Thyroid gland (tissue), 4 donors: ENCODE measurements around the gene GALK2. TPM values are rescaled to one million over a fixed set of nuclear protein-coding genes. Genes with fewer than 3 reads are reported as not detected.

Experiments
- DNase-seq, 2 donors: peaks; one replicate each; pipeline ENCODE4 v3.0.0-alpha.2; 2019
- H3K27ac ChIP-seq, 3 donors: fragments of 200-600 bp; sonication (generic); 1 replicate in 2 of 3; 2 replicates in 1 of 3; pipeline ENCODE4 v1.5.1; 2016 to 2019; ENCODE audit warnings: mild to moderate bottlenecking in 1 of 3, moderate library complexity in 1 of 3
- H3K27me3 ChIP-seq: fragments of 200-600 bp; sonication (generic); one replicate; pipeline ENCODE4 v1.5.1; 2019
- H3K36me3 ChIP-seq, 2 donors: fragments of 200-600 bp; sonication (generic); one replicate each; pipeline ENCODE4 v1.5.1; 2016 to 2019
- H3K4me1 ChIP-seq, 2 donors: fragments of 200-600 bp; sonication (generic); one replicate each; pipeline ENCODE4 v1.5.1; 2017 to 2019
- H3K4me3 ChIP-seq, 3 donors: fragments of 200-600 bp; sonication (generic); replicated peaks in 1 of 3; 1 replicate in 2 of 3; 2 replicates in 1 of 3; pipeline ENCODE4 v1.5.1; 2016; ENCODE audit warnings: mild to moderate bottlenecking in 1 of 3
- H3K9me3 ChIP-seq: fragments of 200-600 bp; sonication (generic); one replicate; pipeline ENCODE4 v1.5.1; 2017
- CTCF ChIP-seq, 6 experiments: fragments of 200-600 bp in 3 of 6; fragments of 450-650 bp in 3 of 6; sonication (generic) in 3 of 6; IDR thresholded peaks; one replicate each; pipeline ENCODE4 v1.5.1; 2016 to 2019; ENCODE audit warnings: antibody characterized with exemption in 6 of 6, mild to moderate bottlenecking in 2 of 6, inconsistent platforms in 1 of 6, moderate library complexity in 1 of 6
- POLR2A ChIP-seq, 2 donors: fragments of 450-650 bp; IDR thresholded peaks; one replicate each; pipeline ENCODE4 v1.6.1; 2017; ENCODE audit warnings: antibody characterized with exemption in 2 of 2, mild to moderate bottlenecking in 2 of 2, moderate library complexity in 1 of 2
- WGBS, 2 donors: methylation state at CpG; one replicate each; pipeline ENCODE4 v1.1.5; 2017; 5-methylcytosine and 5-hydroxymethylcytosine counted together
- intact Hi-C: fragments of 100-400 bp; cut with DNase I; formaldehyde crosslinking; loops from one replicate; pipeline ENCODE4 v1.15.1; 2023
- total RNA-seq, 4 donors: library from RNA; depleted of rRNA; stranded (reverse); fragments of >200 nt; gene quantifications; one replicate each; pipeline ENCODE4 v1.2.3, GENCODE V29; 2016

Gene GALK2
- total RNA-seq, 4 donors from 2014 or later: 50.4 to 85.5 (median 67.8) TPM

- Histone ChIP-seq H3K9me3 (no peaks in the 10 kb centered on the region), H3K27ac (no peak overlapping the region), H3K27me3 (no peaks in the 10 kb centered on the region), H3K4me1 (no peaks in the 10 kb centered on the region), H3K4me3 (no peak overlapping the region), H3K36me3 (no peaks in the 10 kb centered on the region)
- intact Hi-C loops: no loop called here
- DNase-seq: no peak
- 93 to 96% methylated on average over 2 to 3 of the region's 3 CpGs for WGBS, 2 donors
- no peak for TF ChIP-seq POLR2A (IDR thresholded peaks at IDR 0.05)
- no peak for TF ChIP-seq CTCF (IDR thresholded peaks at IDR 0.05)
Observed at GRCh38 chr15:49265911-49266310, 95.9 kb downstream of the GALK2 start.

GRCh38 chr15:49270541-49271421, 100.7 kb downstream of the GALK2 start:
- 79 to 84% methylated on average over 8 of the region's 8 CpGs for WGBS, 2 donors
- peaks cover 0 to 10% of the 10 kb centered on the region in 2 donors for H3K4me1 ChIP-seq

GRCh38 chr15:49273734-49274318, 103.8 kb downstream of the GALK2 start:
- WGBS, 2 donors: 74 to 83% methylated on average over 2 of the region's 2 CpGs
- Histone ChIP-seq H3K9me3 (no peaks in the 10 kb centered on the region), H3K36me3 (no peaks in the 10 kb centered on the region), H3K27ac (no peak overlapping the region), H3K4me3 (no peak overlapping the region), H3K27me3 (no peaks in the 10 kb centered on the region), H3K4me1 (peaks cover 0 to 10% of the 10 kb centered on the region in 2 donors)
- intact Hi-C loops: no loop called here
- no peak for TF ChIP-seq CTCF (IDR thresholded peaks at IDR 0.05)
- no peak for TF ChIP-seq POLR2A (IDR thresholded peaks at IDR 0.05)
- DNase-seq: no peak

More at GRCh38 chr15:49270541-49271421, 100.7 kb downstream of the GALK2 start:
- peak overlapping the region in 2 of 3 donors; percentile 27 to 43 for H3K27ac ChIP-seq
- no peaks in the 10 kb centered on the region for H3K36me3 ChIP-seq
- intact Hi-C loops: no loop called here
- no peak overlapping the region for H3K4me3 ChIP-seq
- no peaks in the 10 kb centered on the region for H3K27me3 ChIP-seq
- peak; percentile 2 to 3 for DNase-seq
- TF ChIP-seq POLR2A (IDR thresholded peaks at IDR 0.05) (no peak), CTCF (IDR thresholded peaks at IDR 0.05) (no peak)
- H3K9me3 ChIP-seq: no peaks in the 10 kb centered on the region

- no peak overlapping the region for H3K4me3 ChIP-seq
- H3K9me3 ChIP-seq: no peaks in the 10 kb centered on the region
- no peaks in the 10 kb centered on the region for H3K27me3 ChIP-seq
- DNase-seq: no peak
- H3K36me3 ChIP-seq: no peaks in the 10 kb centered on the region
- WGBS, 2 donors: 94 to 96% methylated on average over 5 of the region's 5 CpGs
- no peak overlapping the region for H3K27ac ChIP-seq
- no peak for TF ChIP-seq CTCF (IDR thresholded peaks at IDR 0.05)
- TF ChIP-seq POLR2A (IDR thresholded peaks at IDR 0.05): no peak
- H3K4me1 ChIP-seq: no peaks in the 10 kb centered on the region
- intact Hi-C loops: no loop called here
Observed at GRCh38 chr15:49278751-49279150, 108.7 kb downstream of the GALK2 start.
